HepG2 (cell line): ENCODE data around the gene ATP8A2. TPM values are rescaled to one million over a fixed set of nuclear protein-coding genes. Genes with fewer than 3 reads are reported as not detected.

Source experiments
- ATAC-seq: fragments of 200-7000 bp; cut with Tn5 transposase; 3 replicates; pipeline ENCODE4 v1.9.1; 2020; ENCODE audit warnings: mild to moderate bottlenecking, moderate library complexity
- BruUV-seq: library from RNA; stranded (reverse); fragments of 400-500 nt; replicated peaks from 2 replicates; lab custom pipeline; 2021; lab: Mats Ljungman, UMichigan
- CTCF ChIA-PET: fragments of 300-600 bp; formaldehyde crosslinking; extraction: SDS; loops from one replicate; lab custom pipeline; 2021; ENCODE audit warnings: low total read pairs, inconsistent platforms, low intra/inter-chr PET ratio; lab: Yijun Ruan, JAX
- POLR2A ChIA-PET: fragments of 350-600 bp; sonication (Branson Sonifier 250); formaldehyde crosslinking; loops from one replicate; lab custom pipeline; 2020; ENCODE audit warnings: antibody characterized with exemption, inconsistent platforms; lab: Yijun Ruan, JAX
- DNase-seq: peaks from one replicate; pipeline ENCODE4 v3.0.0-alpha.2; 2015; ENCODE audit warnings: low spot score
- FAIRE-seq: peaks from 3 replicates; lab custom pipeline; 2011; peaks lifted over from hg19 to GRCh38; lab: Jason Lieb, UNC
- H2AFZ ChIP-seq: one replicate; pipeline ENCODE4 v1.6.1; 2011; ENCODE audit warnings: low read length, inconsistent platforms
- H3K27ac ChIP-seq: fragments of 300-600 bp; 3 replicates; pipeline ENCODE4 v1.8.0; 2011; ENCODE audit warnings: mixed run types, mild to moderate bottlenecking, mixed read lengths, low read length, inconsistent platforms; ENCODE audit not compliant: insufficient read depth; ENCODE audit errors: extremely low read length
- H3K27me3 ChIP-seq, 2 experiments: fragments of 200-600 bp in 1 of 2; 2 replicates in 1 of 2; 3 replicates in 1 of 2; pipeline versions ENCODE4 v1.6.0 to v1.8.0; 2011; ENCODE audit warnings: low read length in 2 of 2, mild to moderate bottlenecking in 2 of 2, moderate library complexity in 2 of 2, inconsistent platforms in 1 of 2; ENCODE audit not compliant: insufficient read depth in 2 of 2, control insufficient read depth in 1 of 2
- H3K36me3 ChIP-seq, 2 experiments: fragments of 200-600 bp in 1 of 2; replicated peaks in 1 of 2; 2 replicates in 1 of 2; 3 replicates in 1 of 2; pipeline versions ENCODE4 v1.5.1 to v1.8.0; 2011; ENCODE audit warnings: low read length in 2 of 2, inconsistent platforms in 1 of 2; ENCODE audit not compliant: insufficient read depth in 2 of 2, control insufficient read depth in 1 of 2
- H3K4me1 ChIP-seq: 2 replicates; pipeline ENCODE4 v1.5.1; 2012; ENCODE audit warnings: low read length, inconsistent platforms; ENCODE audit not compliant: insufficient read depth
- H3K4me2 ChIP-seq: 2 replicates; pipeline ENCODE4 v1.6.0; 2011; ENCODE audit warnings: low read depth, low read length, inconsistent platforms
- H3K4me3 ChIP-seq, 3 experiments: fragments of 200-600 bp in 1 of 3; sonication (generic), shearing (Covaris generic) in 1 of 3; replicated peaks in 1 of 3; 2 replicates each; pipeline ENCODE4 v1.5.1; 2011 to 2016; ENCODE audit warnings: low read length in 3 of 3, inconsistent platforms in 2 of 3, low read depth in 2 of 3, mild to moderate bottlenecking in 2 of 3, control low read depth in 1 of 3, mixed read lengths in 1 of 3; ENCODE audit not compliant: insufficient read depth in 1 of 3
- H3K79me2 ChIP-seq: one replicate; pipeline ENCODE4 v1.6.1; 2011; ENCODE audit warnings: low read length, inconsistent platforms; ENCODE audit not compliant: insufficient read depth
- H3K9ac ChIP-seq: 2 replicates; pipeline ENCODE4 v1.6.0; 2011; ENCODE audit warnings: mild to moderate bottlenecking, low read depth, low read length, inconsistent platforms; ENCODE audit not compliant: insufficient read depth
- H3K9me3 ChIP-seq: 2 replicates; pipeline ENCODE4 v1.5.1; 2012; ENCODE audit warnings: mild to moderate bottlenecking, low read length
- H4K20me1 ChIP-seq: 2 replicates; pipeline ENCODE4 v1.6.0; 2011; ENCODE audit warnings: inconsistent platforms, mild to moderate bottlenecking, low read length, moderate library complexity; ENCODE audit not compliant: insufficient read depth
- CCAR2 ChIP-seq: fragments of 200-400 bp; formaldehyde crosslinking; optimal IDR thresholded peaks from 2 replicates; pipeline ENCODE3; 2018; ENCODE audit warnings: low read depth, mild to moderate bottlenecking, low read length, moderate library complexity
- ISL2 ChIP-seq: sonication (generic); formaldehyde crosslinking; IDR thresholded peaks from 2 replicates; pipeline ENCODE4 v1.5.0; 2020; ENCODE audit warnings: missing genetic modification reagents
- KAT8 ChIP-seq: IDR thresholded peaks from 2 replicates; pipeline ENCODE4 v1.6.1; 2016; ENCODE audit warnings: missing genetic modification reagents, missing compliant biosample characterization
- KDM3A ChIP-seq: IDR thresholded peaks from 2 replicates; pipeline ENCODE4 v1.6.1; 2018; ENCODE audit warnings: low read depth, missing compliant biosample characterization
- MED1 ChIP-seq: sonication (generic); formaldehyde crosslinking; IDR thresholded peaks from 2 replicates; pipeline ENCODE4 v1.4.0; 2020; ENCODE audit warnings: missing genetic modification reagents
- NFE2 ChIP-seq: sonication (generic); formaldehyde crosslinking; IDR thresholded peaks from 2 replicates; pipeline ENCODE4 v1.4.0; 2020; ENCODE audit warnings: missing genetic modification reagents
- SOX5 ChIP-seq: IDR thresholded peaks from 2 replicates; pipeline ENCODE4 v1.6.1; 2016; ENCODE audit warnings: borderline replicate concordance
- ZNF501 ChIP-seq: sonication (generic); formaldehyde crosslinking; IDR thresholded peaks from 2 replicates; pipeline ENCODE4 v1.5.1; 2020; ENCODE audit warnings: mild to moderate bottlenecking, moderate library complexity, missing genetic modification reagents
- WGBS: methylation state at CpG from one replicate; pipeline ENCODE4 v1.1.6; 2017; ENCODE audit warnings: low lambda C conversion rate; 5-methylcytosine and 5-hydroxymethylcytosine counted together
- in situ Hi-C: cut with HindIII; loops from 2 replicates; pipeline ENCODE4 v1.10.0; 2017; ENCODE audit warnings: low pct_unique_long_range_greater_than_20kb; ENCODE audit not compliant: extremely low pct_ligation_motif_present
- intact Hi-C: fragments of 100-400 bp; cut with micrococcal nuclease; formaldehyde crosslinking; loops from one replicate; pipeline ENCODE4 v1.10.0; 2022; ENCODE audit not compliant: unreplicated experiment
- polyA plus RNA-seq, 8 experiments: library from polyadenylated mRNA; depleted of rRNA in 3 of 8; stranded (reverse) in 7 of 8; unstranded in 1 of 8; fragments of >200 nt; fragmentation: Illumina TruSeq in 4 of 8; extraction: Trizol in 4 of 8; gene quantifications; 2 replicates each; pipeline versions ENCODE4 v1.2.1 to v1.2.3, GENCODE V29; 2011 to 2016; ENCODE audit warnings: low read depth in 4 of 8, missing spikeins in 1 of 8, mixed read lengths in 1 of 8; ENCODE audit not compliant: insufficient read depth in 1 of 8
- total RNA-seq, 5 experiments: library from RNA; depleted of rRNA; stranded (reverse); fragments of >200 nt; fragmentation: Illumina TruSeq; extraction: Trizol; gene quantifications; 2 replicates each; pipeline ENCODE4 v1.2.3, GENCODE V29; 2016; ENCODE audit warnings: low read depth in 1 of 5
- TF ChIP-seq, protein P1 (sequence below): sonication (generic); formaldehyde crosslinking; IDR thresholded peaks from 2 replicates; pipeline ENCODE4 v1.5.1; 2020; ENCODE audit warnings: missing genetic modification reagents, mild to moderate bottlenecking, borderline replicate concordance
- TF ChIP-seq, protein P2 (sequence below): sonication (generic); formaldehyde crosslinking; IDR thresholded peaks from 2 replicates; pipeline ENCODE4 v1.5.0; 2020; ENCODE audit warnings: missing genetic modification reagents
- TF ChIP-seq, protein P3 (sequence below): sonication (generic); formaldehyde crosslinking; IDR thresholded peaks from 2 replicates; pipeline ENCODE4 v1.8.1; 2023; ENCODE audit warnings: mild to moderate bottlenecking, moderate library complexity, missing genetic modification reagents
- TF ChIP-seq, protein P4 (sequence below): sonication (generic); formaldehyde crosslinking; IDR thresholded peaks from 2 replicates; pipeline ENCODE4 v1.5.1; 2020; ENCODE audit warnings: missing genetic modification reagents, mild to moderate bottlenecking, borderline replicate concordance
- TF ChIP-seq, protein P5 (sequence below): sonication (generic); formaldehyde crosslinking; IDR thresholded peaks from 2 replicates; pipeline ENCODE4 v1.4.0; 2020; ENCODE audit warnings: missing genetic modification reagents
- TF ChIP-seq, protein P6 (sequence below): sonication (generic); formaldehyde crosslinking; IDR thresholded peaks from 2 replicates; pipeline ENCODE4 v1.5.0; 2020; ENCODE audit warnings: mild to moderate bottlenecking, low read depth, missing genetic modification reagents, borderline replicate concordance

The ATP8A2 gene
- total and polyA plus RNA-seq, 2 of the 13 experiments (the other 11 are each of a cell fraction or from before 2014, with no cell fraction given) = 0.09 TPM; not detected in 1

DNA sequence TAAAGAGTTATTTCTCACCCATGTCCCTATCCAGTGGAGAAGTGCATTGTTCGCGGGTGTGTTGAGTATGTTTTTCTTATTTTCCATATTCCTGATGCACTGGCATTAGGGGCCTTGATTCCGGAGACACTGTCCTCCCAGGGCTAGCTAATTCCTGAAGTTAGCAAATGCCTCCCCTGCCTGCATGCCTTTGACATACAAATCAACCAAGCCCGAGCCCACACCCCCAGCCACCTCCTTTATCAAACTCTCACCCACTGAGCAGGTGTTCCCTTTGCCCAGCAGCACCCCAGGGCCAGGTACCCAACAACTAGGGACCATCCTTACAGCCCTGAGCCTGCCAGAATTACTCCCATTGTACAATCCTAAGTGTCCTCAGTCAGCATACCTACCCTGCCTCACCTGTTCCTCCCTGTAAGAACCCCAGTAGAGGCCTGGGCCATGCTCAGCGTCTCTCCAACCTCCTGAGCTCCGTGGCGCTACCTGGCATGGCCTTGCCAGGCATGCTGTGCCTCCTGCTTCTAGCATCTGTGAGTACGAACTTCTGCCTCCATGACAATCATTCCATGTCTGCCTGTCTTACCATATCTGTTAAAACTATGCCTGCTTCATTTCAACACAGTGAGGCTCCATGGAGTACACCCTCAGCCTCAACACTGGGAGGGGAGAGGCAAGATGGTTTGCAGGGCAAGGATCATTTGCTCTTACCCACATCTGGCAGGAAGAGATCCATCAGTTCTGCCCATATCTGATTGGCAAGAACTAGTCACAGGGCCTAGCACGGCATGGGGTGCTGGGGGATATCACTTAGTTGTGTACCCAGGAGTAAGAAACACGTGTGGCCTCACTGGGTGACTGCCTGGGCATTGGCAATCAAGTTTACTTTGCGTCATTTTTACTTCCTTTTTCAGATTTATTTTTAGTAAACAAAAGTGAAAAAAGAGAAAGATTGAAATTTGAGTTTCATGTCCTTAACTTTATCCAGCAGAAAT lies 476.2 kb downstream of the ATP8A2 start:
- H3K79me2 ChIP-seq = no peaks in the 10 kb centered on the region
- no peak overlapping the region for H3K9ac ChIP-seq
- DNase-seq (no peak), ATAC-seq (no peak), FAIRE-seq (no peak)
- H3K9me3 ChIP-seq = no peaks in the 10 kb centered on the region
- ChIA-PET POLR2A (no interaction called here), CTCF (no interaction called here)
- H4K20me1 ChIP-seq = no peaks in the 10 kb centered on the region
- no peaks in the 10 kb centered on the region for H3K36me3 ChIP-seq
- TF ChIP-seq, protein P1, sequence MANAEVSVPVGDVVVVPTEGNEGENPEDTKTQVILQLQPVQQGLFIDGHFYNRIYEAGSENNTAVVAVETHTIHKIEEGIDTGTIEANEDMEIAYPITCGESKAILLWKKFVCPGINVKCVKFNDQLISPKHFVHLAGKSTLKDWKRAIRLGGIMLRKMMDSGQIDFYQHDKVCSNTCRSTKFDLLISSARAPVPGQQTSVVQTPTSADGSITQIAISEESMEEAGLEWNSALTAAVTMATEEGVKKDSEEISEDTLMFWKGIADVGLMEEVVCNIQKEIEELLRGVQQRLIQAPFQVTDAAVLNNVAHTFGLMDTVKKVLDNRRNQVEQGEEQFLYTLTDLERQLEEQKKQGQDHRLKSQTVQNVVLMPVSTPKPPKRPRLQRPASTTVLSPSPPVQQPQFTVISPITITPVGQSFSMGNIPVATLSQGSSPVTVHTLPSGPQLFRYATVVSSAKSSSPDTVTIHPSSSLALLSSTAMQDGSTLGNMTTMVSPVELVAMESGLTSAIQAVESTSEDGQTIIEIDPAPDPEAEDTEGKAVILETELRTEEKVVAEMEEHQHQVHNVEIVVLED (CRISPR knock-in tag) = no peak
- TF ChIP-seq ISL2 (no peak), ZNF501 (CRISPR knock-in tag) (no peak), CCAR2 (no peak), SOX5 (CRISPR knock-in tag) (no peak), NFE2 (no peak), KDM3A (no peak), MED1 (no peak), KAT8 (CRISPR knock-in tag) (no peak)
- TF ChIP-seq, protein P2, sequence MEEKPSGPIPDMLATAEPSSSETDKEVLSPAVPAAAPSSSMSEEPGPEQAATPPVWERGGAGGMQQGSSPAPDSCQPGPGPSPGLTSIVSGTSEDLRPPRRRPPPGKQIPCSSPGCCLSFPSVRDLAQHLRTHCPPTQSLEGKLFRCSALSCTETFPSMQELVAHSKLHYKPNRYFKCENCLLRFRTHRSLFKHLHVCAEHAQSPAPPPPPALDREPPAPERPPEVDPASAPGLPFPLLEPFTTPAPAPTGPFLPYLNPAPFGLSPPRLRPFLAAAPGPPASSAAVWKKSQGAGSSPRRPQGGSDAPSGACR = no peak
- TF ChIP-seq, protein P3, sequence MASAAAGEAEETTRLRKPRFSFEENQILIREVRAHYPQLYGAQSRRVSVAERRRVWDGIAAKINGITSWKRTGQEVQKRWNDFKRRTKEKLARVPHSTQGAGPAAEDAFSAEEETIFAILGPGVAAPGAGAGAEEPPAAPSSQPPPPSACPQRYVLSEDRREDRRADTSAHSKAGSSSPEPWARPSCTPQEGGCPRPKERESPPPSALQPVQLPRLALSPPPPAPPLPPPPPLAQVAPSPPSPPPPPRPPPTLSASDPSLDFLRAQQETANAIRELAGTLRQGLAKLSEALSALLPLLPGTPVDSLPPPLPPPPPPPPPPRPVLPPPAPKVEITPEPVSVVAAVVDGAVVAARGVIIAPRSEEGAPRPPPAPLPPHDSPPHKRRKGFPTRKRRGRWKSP = no peak
- TF ChIP-seq, protein P4, sequence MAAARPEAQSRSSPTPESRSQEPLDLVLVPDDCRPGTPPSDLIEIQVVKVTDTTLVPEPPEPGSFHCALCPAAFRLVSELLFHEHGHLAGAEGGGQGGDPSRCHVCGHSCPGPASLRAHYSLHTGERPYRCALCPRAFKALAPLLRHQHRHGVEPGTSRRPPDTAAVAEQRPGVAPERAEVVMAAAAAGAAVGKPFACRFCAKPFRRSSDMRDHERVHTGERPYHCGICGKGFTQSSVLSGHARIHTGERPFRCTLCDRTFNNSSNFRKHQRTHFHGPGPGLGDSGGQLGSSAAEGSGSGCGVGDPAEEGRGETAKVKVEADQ (CRISPR knock-in tag) = no peak
- TF ChIP-seq, protein P5, sequence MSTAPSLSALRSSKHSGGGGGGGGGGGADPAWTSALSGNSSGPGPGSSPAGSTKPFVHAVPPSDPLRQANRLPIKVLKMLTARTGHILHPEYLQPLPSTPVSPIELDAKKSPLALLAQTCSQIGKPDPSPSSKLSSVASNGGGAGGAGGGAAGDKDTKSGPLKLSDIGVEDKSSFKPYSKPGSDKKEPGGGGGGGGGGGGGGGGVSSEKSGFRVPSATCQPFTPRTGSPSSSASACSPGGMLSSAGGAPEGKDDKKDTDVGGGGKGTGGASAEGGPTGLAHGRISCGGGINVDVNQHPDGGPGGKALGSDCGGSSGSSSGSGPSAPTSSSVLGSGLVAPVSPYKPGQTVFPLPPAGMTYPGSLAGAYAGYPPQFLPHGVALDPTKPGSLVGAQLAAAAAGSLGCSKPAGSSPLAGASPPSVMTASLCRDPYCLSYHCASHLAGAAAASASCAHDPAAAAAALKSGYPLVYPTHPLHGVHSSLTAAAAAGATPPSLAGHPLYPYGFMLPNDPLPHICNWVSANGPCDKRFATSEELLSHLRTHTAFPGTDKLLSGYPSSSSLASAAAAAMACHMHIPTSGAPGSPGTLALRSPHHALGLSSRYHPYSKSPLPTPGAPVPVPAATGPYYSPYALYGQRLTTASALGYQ (CRISPR knock-in tag) = no peak
- TF ChIP-seq, protein P6, sequence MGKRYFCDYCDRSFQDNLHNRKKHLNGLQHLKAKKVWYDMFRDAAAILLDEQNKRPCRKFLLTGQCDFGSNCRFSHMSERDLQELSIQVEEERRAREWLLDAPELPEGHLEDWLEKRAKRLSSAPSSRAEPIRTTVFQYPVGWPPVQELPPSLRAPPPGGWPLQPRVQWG (CRISPR knock-in tag) = no peak
- WGBS = under 1% methylated on average over 11 of the region's 11 CpGs
- no peak overlapping the region for H3K4me2 ChIP-seq
- intact Hi-C loops = no loop called here
- no peak overlapping the region for H3K4me3 ChIP-seq
- H2AFZ ChIP-seq = no peak overlapping the region
- no peaks in the 10 kb centered on the region for H3K4me1 ChIP-seq
- in situ Hi-C loops = no loop called here
- H3K27me3 ChIP-seq = peaks cover 0 to 3% of the 10 kb centered on the region in 2 experiments; a peak in 1 of 5 replicates
- no peak overlapping the region for H3K27ac ChIP-seq
- no TSS peak for BruUV-seq
